NOMO-1 treated with dmso at 0.1 percent for 144 hours (cell line): Measurements from ENCODE around the gene ARMC9.
"Not testable (repeated sequence)": the region's sequence is repeated elsewhere in the genome, so short reads cannot be mapped to it uniquely, and the experiment has no call there.

ENCODE experiments used
- DNase-seq: peaks from one replicate; lab custom pipeline; 2025; ENCODE audit not compliant: unreplicated experiment; lab: John Stamatoyannopoulos, UW

The ARMC9 gene

GRCh38 chr2:231395188-231396057 is 197.0 kb downstream of the ARMC9 start, which contains the start of gene B3GNT7:
TSS of gene B3GNT7 (plus strand) at chr2:231395710. CDS start at chr2:231395804, 94 bp downstream.
- peak; percentile 44 for DNase-seq

GRCh38 chr2:231396058-231396821 is 197.8 kb downstream of the ARMC9 start:
- no peak for DNase-seq

- no peak for DNase-seq
Measured at GRCh38 chr2:231397011-231397927, 198.8 kb downstream of the ARMC9 start.

- no peak for DNase-seq
Measured at GRCh38 chr2:231397928-231398294, 199.5 kb downstream of the ARMC9 start.

GRCh38 chr2:231398585-231398984 is 200.2 kb downstream of the ARMC9 start:
- no peak for DNase-seq

- DNase-seq: no peak
Measured at GRCh38 chr2:231399046-231399852, 200.8 kb downstream of the ARMC9 start.

- no peak for DNase-seq
Measured at GRCh38 chr2:231399853-231400680, 201.6 kb downstream of the ARMC9 start.

DNA sequence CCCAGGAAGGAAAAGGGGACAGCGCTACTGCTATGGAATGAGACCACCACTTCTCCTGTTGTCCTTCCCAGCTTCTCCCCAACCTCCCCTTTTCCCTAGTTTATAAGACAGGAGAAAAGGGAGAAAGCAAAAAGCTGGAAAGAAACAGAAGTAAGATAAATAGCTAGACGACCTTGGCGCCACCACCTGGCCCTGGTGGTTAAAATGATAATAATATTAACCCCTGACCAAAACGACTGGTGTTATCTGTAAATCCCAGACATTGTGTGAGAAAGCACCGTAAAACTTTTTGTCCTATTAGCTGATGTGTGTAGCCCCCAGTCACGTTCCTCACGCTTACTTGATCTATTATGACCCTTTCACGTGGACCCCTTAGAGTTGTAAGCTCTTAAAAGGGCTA is 202.2 kb downstream of the ARMC9 start:
- not testable (repeated sequence) for DNase-seq

DNA sequence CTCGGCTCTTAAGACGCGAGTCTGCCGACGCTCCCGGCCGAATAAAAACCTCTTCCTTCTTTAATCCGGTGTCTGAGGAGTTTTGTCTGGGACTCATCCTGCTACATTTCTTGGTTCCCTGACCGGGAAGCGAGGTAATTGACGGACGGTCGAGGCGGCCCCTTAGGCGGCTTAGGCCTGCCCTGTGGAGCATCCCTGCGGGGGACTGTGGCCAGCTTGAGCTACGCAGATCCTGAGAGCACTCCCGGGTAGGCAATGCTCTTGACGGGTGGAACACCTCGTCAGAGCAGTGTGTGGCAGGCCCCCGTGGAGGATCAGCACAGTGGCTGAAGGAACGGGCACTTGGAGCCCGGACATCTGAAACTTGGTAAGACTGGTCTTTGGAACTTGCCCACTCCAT is 202.7 kb downstream of the ARMC9 start:
- not testable (repeated sequence) for DNase-seq

GRCh38 chr2:231403421-231404182 is 205.2 kb downstream of the ARMC9 start:
- not testable (repeated sequence) for DNase-seq

GRCh38 chr2:231404183-231404578 is 205.8 kb downstream of the ARMC9 start:
- not testable (repeated sequence) for DNase-seq

GRCh38 chr2:231405601-231406367 is 207.4 kb downstream of the ARMC9 start:
- not testable (repeated sequence) for DNase-seq

DNA sequence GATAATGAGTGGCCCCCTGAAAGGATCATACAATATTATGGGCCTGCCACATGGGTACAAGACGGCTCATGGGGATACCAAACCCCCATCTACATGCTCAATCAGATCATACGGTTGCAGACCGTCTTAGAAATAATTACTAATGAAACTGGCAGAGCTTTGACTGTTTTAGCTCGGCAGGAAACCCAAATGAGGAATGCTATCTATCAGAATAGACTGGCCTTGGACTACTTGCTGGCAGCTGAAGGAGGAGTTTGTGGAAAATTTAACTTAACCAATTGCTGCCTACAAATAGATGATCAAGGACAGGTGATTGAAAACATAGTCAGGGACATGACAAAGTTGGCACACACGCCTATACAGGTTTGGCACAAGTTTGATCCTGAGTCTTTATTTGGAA is 209.3 kb downstream of the ARMC9 start:
- not testable (repeated sequence) for DNase-seq

GRCh38 chr2:231408304-231408703 is 209.9 kb downstream of the ARMC9 start:
- not testable (repeated sequence) for DNase-seq

- no peak for DNase-seq
Measured at GRCh38 chr2:231409776-231410175, 211.3 kb downstream of the ARMC9 start.

DNA sequence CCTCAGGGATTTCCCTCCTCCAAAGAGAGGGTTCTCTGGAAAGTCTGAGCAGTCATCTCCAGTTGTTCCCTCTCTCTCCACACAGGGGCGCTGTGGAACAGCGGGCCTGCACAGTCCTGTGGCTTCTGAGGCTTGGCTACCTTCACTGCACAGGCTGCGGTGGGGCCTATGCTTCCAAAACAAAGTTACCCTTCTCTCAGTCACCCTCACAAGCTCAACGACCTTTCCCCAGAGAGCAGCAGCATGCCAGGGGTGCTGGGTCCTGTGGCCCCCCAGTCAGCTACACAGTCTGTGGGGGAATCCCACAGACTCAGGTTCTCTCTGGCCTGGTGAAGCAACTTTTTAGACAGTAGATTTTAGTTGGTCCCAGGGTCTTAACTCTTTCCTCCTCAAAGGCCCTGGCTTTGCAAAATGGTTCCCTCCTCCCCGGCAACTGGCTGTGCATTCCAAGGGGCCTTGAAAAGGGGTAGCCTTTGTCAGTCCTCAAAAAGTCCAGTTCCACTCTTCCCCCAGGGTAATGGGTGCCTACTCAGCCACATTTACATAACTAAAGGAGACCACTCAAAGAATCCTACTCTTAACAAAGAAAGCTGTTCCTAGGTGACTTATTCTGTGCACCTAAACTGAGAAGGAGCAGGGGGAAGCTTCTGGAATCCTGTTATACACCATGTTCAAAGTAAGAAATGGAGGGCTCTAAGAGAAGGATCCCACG is 212.0 kb downstream of the ARMC9 start:
- DNase-seq: no peak

GRCh38 chr2:231411237-231411636 is 212.8 kb downstream of the ARMC9 start:
- no peak for DNase-seq
